ENCODE data around the gene CDH13.

- TF ChIP-seq, protein P1, sequence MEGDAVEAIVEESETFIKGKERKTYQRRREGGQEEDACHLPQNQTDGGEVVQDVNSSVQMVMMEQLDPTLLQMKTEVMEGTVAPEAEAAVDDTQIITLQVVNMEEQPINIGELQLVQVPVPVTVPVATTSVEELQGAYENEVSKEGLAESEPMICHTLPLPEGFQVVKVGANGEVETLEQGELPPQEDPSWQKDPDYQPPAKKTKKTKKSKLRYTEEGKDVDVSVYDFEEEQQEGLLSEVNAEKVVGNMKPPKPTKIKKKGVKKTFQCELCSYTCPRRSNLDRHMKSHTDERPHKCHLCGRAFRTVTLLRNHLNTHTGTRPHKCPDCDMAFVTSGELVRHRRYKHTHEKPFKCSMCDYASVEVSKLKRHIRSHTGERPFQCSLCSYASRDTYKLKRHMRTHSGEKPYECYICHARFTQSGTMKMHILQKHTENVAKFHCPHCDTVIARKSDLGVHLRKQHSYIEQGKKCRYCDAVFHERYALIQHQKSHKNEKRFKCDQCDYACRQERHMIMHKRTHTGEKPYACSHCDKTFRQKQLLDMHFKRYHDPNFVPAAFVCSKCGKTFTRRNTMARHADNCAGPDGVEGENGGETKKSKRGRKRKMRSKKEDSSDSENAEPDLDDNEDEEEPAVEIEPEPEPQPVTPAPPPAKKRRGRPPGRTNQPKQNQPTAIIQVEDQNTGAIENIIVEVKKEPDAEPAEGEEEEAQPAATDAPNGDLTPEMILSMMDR (conservative IDR thresholded peaks at IDR 0.05 in 1 of 2, IDR thresholded peaks at IDR 0.05 in 1 of 2; ENCODE audit: low read depth in 1 of 2, low read length in 2 of 2), result no peak
- TF ChIP-seq EZH2 (IDR thresholded peaks at IDR 0.05; ENCODE audit: low read length, missing control alignments), result no peak
These were observed 547.9 kb downstream of the CDH13 start for GRCh38 chr16:83174671-83175070.

Measured in fibroblast of lung (primary cell).